ENCODE results near the gene AHRR.

DNA sequence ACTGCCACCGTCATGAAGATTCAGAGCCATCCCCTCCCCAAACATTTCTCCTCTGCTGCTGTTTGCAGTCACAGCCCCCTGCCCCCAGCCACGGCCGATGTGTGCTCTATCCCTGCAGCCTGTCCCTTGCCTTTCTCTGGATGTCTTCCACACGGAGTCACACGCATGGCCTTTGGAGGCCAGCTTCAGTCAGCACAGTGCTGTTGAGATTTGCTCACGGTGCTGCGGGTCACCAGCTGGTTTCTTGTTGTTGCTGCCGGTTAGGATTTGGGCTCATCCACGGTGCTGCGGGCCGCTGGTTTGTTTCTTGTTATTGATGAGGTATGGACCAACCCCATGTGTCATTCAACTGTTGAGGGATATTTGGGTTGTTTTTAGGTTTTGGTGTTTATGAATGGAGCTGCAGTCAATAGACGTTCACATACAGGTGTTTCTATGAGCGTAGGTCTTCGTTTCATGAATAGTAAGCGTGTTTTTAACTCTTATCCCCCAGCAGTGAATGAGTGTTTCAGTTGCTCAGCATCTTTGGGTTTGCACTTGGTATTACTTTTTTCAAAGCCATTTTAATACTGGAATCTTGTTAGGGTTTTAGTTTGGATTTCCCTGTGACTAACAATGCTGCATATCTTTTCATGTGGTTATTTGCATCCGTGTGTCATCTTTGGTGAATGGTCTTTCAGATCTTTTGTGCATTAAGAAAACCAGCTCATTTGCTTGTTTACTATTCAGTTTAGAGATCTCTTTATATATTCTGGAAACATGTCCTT is 57.6 kb downstream of the AHRR start:
- TF ChIP-seq, protein P1, sequence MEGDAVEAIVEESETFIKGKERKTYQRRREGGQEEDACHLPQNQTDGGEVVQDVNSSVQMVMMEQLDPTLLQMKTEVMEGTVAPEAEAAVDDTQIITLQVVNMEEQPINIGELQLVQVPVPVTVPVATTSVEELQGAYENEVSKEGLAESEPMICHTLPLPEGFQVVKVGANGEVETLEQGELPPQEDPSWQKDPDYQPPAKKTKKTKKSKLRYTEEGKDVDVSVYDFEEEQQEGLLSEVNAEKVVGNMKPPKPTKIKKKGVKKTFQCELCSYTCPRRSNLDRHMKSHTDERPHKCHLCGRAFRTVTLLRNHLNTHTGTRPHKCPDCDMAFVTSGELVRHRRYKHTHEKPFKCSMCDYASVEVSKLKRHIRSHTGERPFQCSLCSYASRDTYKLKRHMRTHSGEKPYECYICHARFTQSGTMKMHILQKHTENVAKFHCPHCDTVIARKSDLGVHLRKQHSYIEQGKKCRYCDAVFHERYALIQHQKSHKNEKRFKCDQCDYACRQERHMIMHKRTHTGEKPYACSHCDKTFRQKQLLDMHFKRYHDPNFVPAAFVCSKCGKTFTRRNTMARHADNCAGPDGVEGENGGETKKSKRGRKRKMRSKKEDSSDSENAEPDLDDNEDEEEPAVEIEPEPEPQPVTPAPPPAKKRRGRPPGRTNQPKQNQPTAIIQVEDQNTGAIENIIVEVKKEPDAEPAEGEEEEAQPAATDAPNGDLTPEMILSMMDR (IDR thresholded peaks at IDR 0.05): no peak
- TF ChIP-seq POLR2A (IDR thresholded peaks at IDR 0.05): no peak
